HEK293T (cell line): ENCODE measurements around the gene ZNF444.

Source experiments
- SUZ12 ChIP-seq: fragments of 450-650 bp; IDR thresholded peaks from 2 replicates; pipeline ENCODE4 v1.6.1; 2016; ENCODE audit warnings: mild to moderate bottlenecking
- TARDBP ChIP-seq: fragments of 450-650 bp; IDR thresholded peaks from 2 replicates; pipeline ENCODE4 v1.6.1; 2016

- TF ChIP-seq SUZ12 (no peak), TARDBP (no peak)
Measured at GRCh38 chr19:56158170-56158757, 17.2 kb downstream of the ZNF444 start.
